Measurements from ENCODE around the gene OXNAD1. TPM values are rescaled to one million over a fixed set of nuclear protein-coding genes. Genes with fewer than 3 reads are reported as not detected.

OXNAD1 gene
- total RNA-seq, 1 donor = 9.5 TPM

DNA sequence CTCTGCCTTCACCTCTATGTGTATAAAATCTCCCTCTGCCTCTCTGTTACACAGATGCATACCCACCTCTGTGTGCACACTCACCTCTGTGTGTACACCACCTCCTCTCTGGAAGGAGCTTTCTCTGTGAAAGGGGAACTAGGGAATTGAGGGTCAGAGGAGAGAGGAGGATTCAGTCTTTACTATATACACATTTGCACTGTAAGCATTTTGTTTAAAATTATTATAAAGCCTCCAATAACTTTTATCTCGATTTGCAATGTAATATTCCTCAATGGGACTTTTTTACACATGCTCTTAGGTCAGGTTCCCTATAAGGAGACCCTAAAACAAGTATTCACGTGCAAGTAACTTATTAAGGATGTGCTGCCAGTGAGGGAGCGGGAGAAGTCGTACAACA is 82.5 kb downstream of the OXNAD1 start:
- TF ChIP-seq, protein P1, sequence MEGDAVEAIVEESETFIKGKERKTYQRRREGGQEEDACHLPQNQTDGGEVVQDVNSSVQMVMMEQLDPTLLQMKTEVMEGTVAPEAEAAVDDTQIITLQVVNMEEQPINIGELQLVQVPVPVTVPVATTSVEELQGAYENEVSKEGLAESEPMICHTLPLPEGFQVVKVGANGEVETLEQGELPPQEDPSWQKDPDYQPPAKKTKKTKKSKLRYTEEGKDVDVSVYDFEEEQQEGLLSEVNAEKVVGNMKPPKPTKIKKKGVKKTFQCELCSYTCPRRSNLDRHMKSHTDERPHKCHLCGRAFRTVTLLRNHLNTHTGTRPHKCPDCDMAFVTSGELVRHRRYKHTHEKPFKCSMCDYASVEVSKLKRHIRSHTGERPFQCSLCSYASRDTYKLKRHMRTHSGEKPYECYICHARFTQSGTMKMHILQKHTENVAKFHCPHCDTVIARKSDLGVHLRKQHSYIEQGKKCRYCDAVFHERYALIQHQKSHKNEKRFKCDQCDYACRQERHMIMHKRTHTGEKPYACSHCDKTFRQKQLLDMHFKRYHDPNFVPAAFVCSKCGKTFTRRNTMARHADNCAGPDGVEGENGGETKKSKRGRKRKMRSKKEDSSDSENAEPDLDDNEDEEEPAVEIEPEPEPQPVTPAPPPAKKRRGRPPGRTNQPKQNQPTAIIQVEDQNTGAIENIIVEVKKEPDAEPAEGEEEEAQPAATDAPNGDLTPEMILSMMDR (IDR thresholded peaks at IDR 0.05; ENCODE audit: insufficient read depth, low read depth, low read length) = no peak
- no peak for DNase-seq (ENCODE audit: low read depth)

DNA sequence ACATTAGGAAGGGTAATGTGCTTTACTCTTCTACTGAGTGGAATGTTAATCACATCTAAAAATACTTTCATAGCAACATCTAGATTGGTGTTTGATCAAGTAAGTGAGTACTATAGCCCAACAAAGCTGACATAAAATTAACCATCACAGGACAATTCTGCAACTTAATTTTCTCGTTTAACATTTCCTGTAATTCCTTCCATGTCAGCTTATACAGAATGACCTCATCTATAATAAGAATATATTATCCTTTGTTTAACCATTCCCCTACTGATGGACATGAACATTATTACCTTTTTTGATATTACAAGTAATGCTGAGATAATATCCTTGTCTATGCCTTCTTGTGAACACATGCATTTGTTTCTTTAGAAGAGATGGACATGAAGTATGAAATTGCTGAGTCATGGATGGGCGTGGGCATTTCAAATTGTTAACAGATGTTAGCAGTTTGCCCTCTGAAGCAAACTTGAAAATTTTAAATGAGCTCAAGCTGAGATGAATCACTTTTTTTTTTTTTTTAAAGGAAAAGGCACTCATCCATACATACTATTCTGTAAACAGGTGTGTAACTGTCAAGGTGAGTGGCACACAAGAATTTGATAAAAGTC is 85.1 kb downstream of the OXNAD1 start:
- TF ChIP-seq, protein P1 (IDR thresholded peaks at IDR 0.05; ENCODE audit: insufficient read depth, low read depth, low read length) = no peak
- H3K4me3 ChIP-seq (ENCODE audit: low read depth, low read length) = no peak overlapping the region
- DNase-seq (ENCODE audit: low read depth) = peak; percentile 70

More for the DNA sequence above, 82.5 kb downstream of the OXNAD1 start:
- H3K4me3 ChIP-seq (ENCODE audit: low read depth, low read length) = no peak overlapping the region

DNA sequence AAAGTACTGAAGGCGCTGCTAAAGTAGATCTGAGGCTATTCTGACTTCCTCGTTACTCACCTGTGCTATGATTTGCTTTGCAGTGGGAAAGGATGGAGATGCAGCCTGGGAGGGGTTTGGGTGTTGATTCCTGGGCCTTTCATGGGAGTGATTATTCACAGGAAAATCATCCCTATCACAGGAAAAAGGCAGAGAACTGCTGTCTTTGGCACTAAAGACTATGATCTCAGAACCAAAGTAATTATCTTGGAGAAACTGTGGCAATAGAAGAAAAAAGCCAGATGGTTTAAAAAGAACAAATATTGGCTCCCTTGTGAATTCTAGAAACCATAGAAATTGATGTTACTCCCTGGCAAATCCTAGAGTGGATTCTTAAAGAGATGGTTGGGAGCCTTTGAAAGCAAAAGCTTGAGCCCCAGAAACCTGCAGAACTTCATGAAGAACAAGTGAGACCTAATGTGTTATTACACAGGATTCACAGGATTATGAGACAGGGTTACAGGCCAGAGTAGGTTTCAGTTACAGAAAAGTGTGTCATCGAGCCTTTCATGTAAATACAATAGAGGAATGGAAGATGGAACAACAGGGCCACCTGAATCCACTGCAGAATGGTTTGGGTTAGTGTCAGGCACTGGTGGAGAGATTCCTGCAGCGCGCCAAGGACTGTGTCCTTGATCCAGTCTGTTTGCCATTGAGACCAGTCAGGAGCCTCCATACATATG is 85.7 kb downstream of the OXNAD1 start:
- no peak for DNase-seq (ENCODE audit: low read depth)
- no peak overlapping the region for H3K4me3 ChIP-seq (ENCODE audit: low read depth, low read length)
- TF ChIP-seq, protein P1 (IDR thresholded peaks at IDR 0.05; ENCODE audit: insufficient read depth, low read depth, low read length) = no peak

DNA sequence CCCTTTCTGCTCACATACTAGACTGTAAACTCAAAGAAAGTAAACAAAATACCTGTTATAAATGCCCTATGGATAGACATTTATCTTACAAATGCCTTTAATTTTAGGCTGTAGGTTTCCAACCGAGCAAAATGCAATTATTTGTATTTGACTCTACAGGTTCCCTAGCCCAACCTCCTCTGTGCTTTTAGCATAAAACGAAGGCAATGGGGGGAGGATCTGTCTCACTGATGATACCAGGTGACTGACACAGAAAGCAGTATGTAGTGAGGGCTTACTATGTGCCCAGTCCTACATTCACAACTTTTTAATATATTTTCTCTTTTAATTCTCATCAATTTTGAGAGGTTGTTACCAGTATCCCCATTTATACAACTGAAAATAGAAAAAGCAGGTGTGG is 87.4 kb downstream of the OXNAD1 start:
- TF ChIP-seq, protein P1 (IDR thresholded peaks at IDR 0.05; ENCODE audit: insufficient read depth, low read depth, low read length) = no peak
- no peak for DNase-seq (ENCODE audit: low read depth)
- H3K4me3 ChIP-seq (ENCODE audit: low read depth, low read length) = no peak overlapping the region

DNA sequence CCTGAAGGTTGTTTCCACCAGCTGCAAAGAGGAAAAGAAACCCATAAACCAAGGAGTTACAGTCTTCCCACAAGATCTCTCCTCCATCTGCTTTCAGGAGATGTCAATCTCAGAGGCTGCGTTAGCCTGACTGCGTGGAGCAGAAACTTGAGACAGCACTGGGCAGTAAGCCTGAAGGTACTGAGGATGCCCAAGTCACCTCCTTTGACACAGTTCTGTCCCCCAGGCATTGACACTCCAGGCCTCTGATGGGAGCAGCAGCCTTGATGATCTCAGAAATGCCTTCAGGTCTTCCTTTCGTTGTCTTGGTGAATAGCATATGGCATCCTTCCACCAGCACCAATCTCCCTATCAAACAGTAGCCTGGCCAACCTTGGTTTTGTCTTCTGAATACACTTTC is 89.3 kb downstream of the OXNAD1 start:
- H3K4me3 ChIP-seq (ENCODE audit: low read depth, low read length) = no peak overlapping the region
- TF ChIP-seq, protein P1 (IDR thresholded peaks at IDR 0.05; ENCODE audit: insufficient read depth, low read depth, low read length) = no peak
- no peak for DNase-seq (ENCODE audit: low read depth)

Other genes starting within 250 kb of the OXNAD1 start
- 4.7 and 8.4 TPM in 2 replicates for gene GALNT15, start 90.5 kb upstream of the OXNAD1 start, total RNA-seq
- 20.0 and 33.2 TPM in 2 replicates for gene DPH3, start 269 bp upstream of the OXNAD1 start, total RNA-seq
- 73.0 and 74.7 TPM in 2 replicates for gene RFTN1, start 248.5 kb downstream of the OXNAD1 start, total RNA-seq